ENCODE results near the gene PLXNB2. TPM values are rescaled to one million over a fixed set of nuclear protein-coding genes. Genes with fewer than 3 reads are reported as not detected.

Gene PLXNB2
- total and polyA plus RNA-seq, 8 donors = 89.3 to 216 (median 128) TPM

- DNase-seq (peak in 2 of 6 donors; percentile 29 to 38), FAIRE-seq (no peak), ATAC-seq (peak in 3 of 4 donors; percentile 38 to 77 (median 58))
- Histone ChIP-seq H3K4me1 (no peaks in the 10 kb centered on the region), H3K36me3 (no peaks in the 10 kb centered on the region), H3K9me3 (no peaks in the 10 kb centered on the region), H3K27me3 (no peaks in the 10 kb centered on the region), H3K4me3 (no peak overlapping the region), H3K27ac (no peak overlapping the region)
- 80 to 84% methylated on average over 33 of the region's 33 CpGs for WGBS, 2 donors
- intact Hi-C loops (cut with DNase I) = no loop called here
- TF ChIP-seq CTCF (IDR thresholded peaks at IDR 0.05) = no peak
These were observed 7.2 kb upstream of the PLXNB2 start for GRCh38 chr22:50314455-50315288.

DNA sequence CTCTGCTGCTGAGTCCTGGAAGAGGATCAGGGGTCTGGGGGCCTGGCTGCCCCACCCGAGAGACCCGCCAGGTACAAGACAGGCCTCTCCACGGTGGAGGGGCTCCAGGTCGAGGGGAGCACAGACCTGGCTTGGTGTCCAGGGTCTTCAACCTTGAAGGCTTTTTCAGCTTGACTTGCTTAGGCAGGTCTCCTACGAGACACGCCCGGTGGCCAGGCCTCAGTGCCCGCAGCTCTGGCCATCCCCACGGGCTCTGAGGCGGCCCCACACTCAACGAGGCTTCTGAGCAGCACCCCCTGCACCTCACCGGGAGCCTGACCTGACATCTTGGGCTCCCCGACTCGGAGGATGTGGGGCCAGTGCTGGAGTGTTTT lies 6.6 kb upstream of the PLXNB2 start:
- TF ChIP-seq CTCF (IDR thresholded peaks at IDR 0.05) = no peak
- FAIRE-seq = no peak
- H3K36me3 ChIP-seq = no peaks in the 10 kb centered on the region
- H3K27me3 ChIP-seq = no peaks in the 10 kb centered on the region
- no peaks in the 10 kb centered on the region for H3K9me3 ChIP-seq
- H3K4me1 ChIP-seq = no peaks in the 10 kb centered on the region
- intact Hi-C loops (cut with DNase I) = no loop called here
- H3K27ac ChIP-seq = no peak overlapping the region
- DNase-seq = no peak
- H3K4me3 ChIP-seq = no peak overlapping the region
- WGBS, 2 donors = 68 to 80% methylated on average over 13 to 14 of the region's 14 CpGs
- ATAC-seq = no peak

DNA sequence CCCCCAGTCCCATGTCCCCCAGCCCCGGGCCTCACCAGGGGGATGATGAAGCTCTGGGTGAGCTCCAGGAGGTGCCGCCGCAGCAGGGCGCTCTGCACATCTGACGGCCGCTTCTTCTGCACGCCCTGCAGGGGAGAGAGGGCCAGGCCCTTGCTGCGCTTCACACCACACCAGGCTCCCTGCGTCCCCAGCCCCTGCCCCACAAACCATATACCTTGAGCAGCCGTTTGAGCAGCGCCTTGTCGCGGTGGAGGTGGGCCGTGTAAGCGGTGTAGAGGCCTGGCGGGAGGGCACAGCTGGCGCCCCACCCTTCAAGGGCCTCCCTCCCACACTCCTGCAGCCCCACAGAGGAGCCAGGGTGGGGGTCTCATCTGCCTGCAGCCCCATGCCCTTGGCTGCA lies 6.2 kb upstream of the PLXNB2 start:
- WGBS, 2 donors = 82 to 83% methylated on average over 11 to 14 of the region's 17 CpGs
- H3K4me1 ChIP-seq = no peaks in the 10 kb centered on the region
- no peaks in the 10 kb centered on the region for H3K36me3 ChIP-seq
- H3K27me3 ChIP-seq = no peaks in the 10 kb centered on the region
- no peaks in the 10 kb centered on the region for H3K9me3 ChIP-seq
- no peak for ATAC-seq
- FAIRE-seq = no peak
- DNase-seq = peak in 1 of 6 donors; percentile 29
- no peak overlapping the region for H3K27ac ChIP-seq
- intact Hi-C loops (cut with DNase I) = no loop called here
- H3K4me3 ChIP-seq = no peak overlapping the region
- no peak for TF ChIP-seq CTCF (IDR thresholded peaks at IDR 0.05)

DNA sequence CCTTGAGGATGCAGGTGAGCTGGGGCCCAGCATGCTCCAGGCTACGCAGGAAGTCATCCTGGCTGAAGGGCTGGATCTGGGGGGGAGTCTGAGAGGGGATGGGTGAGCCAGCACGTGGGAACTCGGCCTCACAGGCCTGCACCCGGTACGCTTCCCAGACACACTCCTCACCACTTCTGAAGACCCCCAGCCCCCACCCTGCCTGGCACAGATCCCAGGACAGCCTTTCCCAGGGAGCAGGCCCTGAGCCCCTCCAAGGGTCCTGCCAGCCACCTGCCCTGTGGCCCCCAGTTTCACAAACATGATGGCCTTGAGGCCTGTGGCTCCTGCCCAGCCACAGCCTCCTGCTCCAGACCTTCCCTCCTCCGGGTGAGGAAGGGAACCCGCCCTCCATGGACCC lies 5.6 kb upstream of the PLXNB2 start:
- FAIRE-seq = no peak
- Histone ChIP-seq H3K36me3 (no peaks in the 10 kb centered on the region), H3K9me3 (no peaks in the 10 kb centered on the region), H3K27ac (no peak overlapping the region), H3K27me3 (no peaks in the 10 kb centered on the region), H3K4me3 (no peak overlapping the region), H3K4me1 (no peaks in the 10 kb centered on the region)
- no peak for ATAC-seq
- intact Hi-C loops (cut with DNase I) = no loop called here
- DNase-seq = peak in 1 of 6 donors; percentile 42
- no peak for TF ChIP-seq CTCF (IDR thresholded peaks at IDR 0.05)
- 70 to 85% methylated on average over 3 to 7 of the region's 7 CpGs for WGBS, 2 donors

DNA sequence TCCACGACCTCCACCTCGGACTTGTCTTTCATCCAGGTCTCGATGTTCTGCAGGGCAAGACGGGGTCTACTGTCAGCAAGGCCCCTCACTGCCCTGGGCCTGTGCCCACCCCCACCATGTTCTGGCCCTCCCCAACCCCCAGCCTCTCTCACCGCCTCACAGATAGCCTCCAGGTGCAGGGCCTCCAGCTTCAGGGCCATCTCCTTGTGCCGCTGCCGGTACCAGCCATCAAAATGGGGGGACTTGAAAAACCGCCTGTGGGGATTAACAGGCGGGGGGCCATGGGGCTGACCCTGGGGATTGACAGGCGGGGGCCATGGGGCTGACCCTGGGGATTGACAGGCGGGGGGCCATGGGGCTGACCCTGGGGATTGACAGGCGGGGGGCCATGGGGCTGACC lies 4.9 kb upstream of the PLXNB2 start:
- ATAC-seq (no peak), FAIRE-seq (no peak), DNase-seq (peak in 1 of 6 donors; percentile 30)
- no peak overlapping the region for H3K27ac ChIP-seq
- no peak for TF ChIP-seq CTCF (IDR thresholded peaks at IDR 0.05)
- H3K4me1 ChIP-seq = no peaks in the 10 kb centered on the region
- no peaks in the 10 kb centered on the region for H3K36me3 ChIP-seq
- intact Hi-C loops (cut with DNase I) = no loop called here
- H3K4me3 ChIP-seq = no peak overlapping the region
- no peaks in the 10 kb centered on the region for H3K9me3 ChIP-seq
- 94 to 97% methylated on average over 11 of the region's 12 CpGs for WGBS, 2 donors
- H3K27me3 ChIP-seq = no peaks in the 10 kb centered on the region
